GM12878 (cell line): Measurements from ENCODE around the gene TMSB4X. TPM values are rescaled to one million over a fixed set of nuclear protein-coding genes. Genes with fewer than 3 reads are reported as not detected.

ENCODE experiments used
- BACH1 ChIP-seq: fragments of 450-650 bp; IDR thresholded peaks from 2 replicates; pipeline ENCODE4 v1.6.1; 2017; ENCODE audit warnings: mild to moderate bottlenecking, borderline replicate concordance
- BHLHE40 ChIP-seq, 2 experiments: fragments of 450-650 bp in 1 of 2; IDR thresholded peaks; 2 replicates each; pipeline ENCODE4 v1.6.1; 2011 to 2017; ENCODE audit warnings: low read depth in 2 of 2, borderline replicate concordance in 1 of 2, improper control_type of control experiment in 1 of 2, low read length in 1 of 2, mild to moderate bottlenecking in 1 of 2
- CBFB ChIP-seq: IDR thresholded peaks from 2 replicates; pipeline ENCODE4 v1.6.1; 2016; ENCODE audit warnings: antibody characterized with exemption, low read depth
- CBX5 ChIP-seq: sonication (generic); IDR thresholded peaks from 2 replicates; pipeline ENCODE4 v1.6.1; 2016; ENCODE audit warnings: low read depth, moderate library complexity, mild to moderate bottlenecking, inconsistent platforms
- EGR1 ChIP-seq, 2 experiments: IDR thresholded peaks; 1 replicate in 1 of 2; 2 replicates in 1 of 2; pipeline ENCODE4 v1.6.1; 2011 to 2012; ENCODE audit warnings: low read depth in 2 of 2, low read length in 2 of 2, borderline replicate concordance in 1 of 2, mild to moderate bottlenecking in 1 of 2, moderate library complexity in 1 of 2
- FOXM1 ChIP-seq: IDR thresholded peaks from 2 replicates; pipeline ENCODE4 v1.6.1; 2012; ENCODE audit warnings: low read depth, mild to moderate bottlenecking, inconsistent platforms, low read length, moderate library complexity
- GABPA ChIP-seq: IDR thresholded peaks from 2 replicates; pipeline ENCODE4 v1.6.1; 2014; ENCODE audit warnings: antibody characterized with exemption, low read depth, mild to moderate bottlenecking, inconsistent platforms
- HDAC2 ChIP-seq: fragments of 200-600 bp; sonication (generic); IDR thresholded peaks from 2 replicates; pipeline ENCODE4 v1.6.1; 2017
- IKZF1 ChIP-seq: fragments of 450-650 bp; conservative IDR thresholded peaks from 2 replicates; pipeline ENCODE4 v1.6.1; 2017; ENCODE audit warnings: antibody characterized with exemption, mild to moderate bottlenecking
- KAT2A ChIP-seq: conservative IDR thresholded peaks from 2 replicates; pipeline ENCODE4 v1.6.1; 2011; ENCODE audit warnings: low read depth, low read length; ENCODE audit not compliant: control insufficient read depth
- MEF2A ChIP-seq: IDR thresholded peaks from 2 replicates; pipeline ENCODE4 v1.6.1; 2011; ENCODE audit warnings: low read depth, mild to moderate bottlenecking, low read length, moderate library complexity; ENCODE audit not compliant: insufficient read depth
- NFYB ChIP-seq: IDR thresholded peaks from 2 replicates; pipeline ENCODE4 v1.6.1; 2011; ENCODE audit warnings: low read depth, mild to moderate bottlenecking, low read length, improper control_type of control experiment, moderate library complexity; ENCODE audit not compliant: insufficient read depth
- RAD51 ChIP-seq: fragments of 450-650 bp; IDR thresholded peaks from 2 replicates; pipeline ENCODE4 v1.6.1; 2016; ENCODE audit warnings: moderate library complexity, mild to moderate bottlenecking, inconsistent platforms
- REST ChIP-seq: IDR thresholded peaks from 2 replicates; pipeline ENCODE4 v1.6.1; 2012; ENCODE audit warnings: mild to moderate bottlenecking, low read depth, low read length
- RFX5 ChIP-seq: IDR thresholded peaks from 2 replicates; pipeline ENCODE4 v1.6.1; 2011; ENCODE audit warnings: low read depth, low read length, improper control_type of control experiment
- SIN3A ChIP-seq: IDR thresholded peaks from 2 replicates; pipeline ENCODE4 v1.6.1; 2012; ENCODE audit warnings: low read depth, low read length, improper control_type of control experiment
- SMAD5 ChIP-seq: IDR thresholded peaks from 2 replicates; pipeline ENCODE4 v1.6.1; 2016; ENCODE audit warnings: antibody characterized with exemption, low read depth
- TAF1 ChIP-seq: IDR thresholded peaks from 2 replicates; pipeline ENCODE4 v1.6.1; 2011; ENCODE audit warnings: mild to moderate bottlenecking, low read depth, low read length, borderline replicate concordance
- TARDBP ChIP-seq: IDR thresholded peaks from 2 replicates; pipeline ENCODE4 v1.6.1; 2016; ENCODE audit warnings: borderline replicate concordance
- YBX1 ChIP-seq: fragments of 450-650 bp; IDR thresholded peaks from 2 replicates; pipeline ENCODE4 v1.6.1; 2016; ENCODE audit warnings: antibody characterized with exemption
- ZNF207 ChIP-seq: fragments of 450-650 bp; IDR thresholded peaks from 2 replicates; pipeline ENCODE4 v1.6.1; 2014; ENCODE audit warnings: antibody characterized with exemption, mild to moderate bottlenecking, borderline replicate concordance
- polyA plus RNA-seq, 11 experiments: library from polyadenylated mRNA; depleted of rRNA in 4 of 11; unstranded in 6 of 11; stranded (reverse) in 5 of 11; fragments of >200 nt; fragmentation: Nextera tagmentation in 4 of 11; fragmentation: Illumina TruSeq in 1 of 11; extraction: Ambion mirVana in 4 of 11; extraction: Trizol in 1 of 11; gene quantifications; 1 replicate in 1 of 11; 2 replicates in 10 of 11; pipeline versions ENCODE4 v1.2.1 to v1.2.3, GENCODE V29; 2011 to 2016; ENCODE audit warnings: inconsistent platforms in 2 of 11, missing spikeins in 2 of 11, low read depth in 1 of 11
- total RNA-seq, 4 experiments: library from RNA; depleted of rRNA in 3 of 4; stranded (reverse); fragments of >200 nt in 3 of 4; fragmentation: Illumina TruSeq in 1 of 4; extraction: Trizol in 1 of 4; gene quantifications; 2 replicates each; pipeline versions ENCODE4 v1.2.1 to v1.2.3, GENCODE V29; 2013 to 2021
- TF ChIP-seq, protein P1 (sequence below): fragments of 450-650 bp; IDR thresholded peaks from 2 replicates; pipeline ENCODE4 v1.6.1; 2016; ENCODE audit warnings: mild to moderate bottlenecking, moderate library complexity, borderline replicate concordance
- TF ChIP-seq, protein P2 (sequence below): IDR thresholded peaks from 2 replicates; pipeline ENCODE4 v1.6.1; 2011; ENCODE audit warnings: low read depth, mild to moderate bottlenecking, low read length, moderate library complexity, borderline replicate concordance; ENCODE audit errors: extremely low read depth

Gene TMSB4X
- total and polyA plus RNA-seq, 10 of the 15 experiments (the other 5 are each of a cell fraction or from before 2014, with no cell fraction given) = 13,924 to 37,234 (median 23,705) TPM

DNA sequence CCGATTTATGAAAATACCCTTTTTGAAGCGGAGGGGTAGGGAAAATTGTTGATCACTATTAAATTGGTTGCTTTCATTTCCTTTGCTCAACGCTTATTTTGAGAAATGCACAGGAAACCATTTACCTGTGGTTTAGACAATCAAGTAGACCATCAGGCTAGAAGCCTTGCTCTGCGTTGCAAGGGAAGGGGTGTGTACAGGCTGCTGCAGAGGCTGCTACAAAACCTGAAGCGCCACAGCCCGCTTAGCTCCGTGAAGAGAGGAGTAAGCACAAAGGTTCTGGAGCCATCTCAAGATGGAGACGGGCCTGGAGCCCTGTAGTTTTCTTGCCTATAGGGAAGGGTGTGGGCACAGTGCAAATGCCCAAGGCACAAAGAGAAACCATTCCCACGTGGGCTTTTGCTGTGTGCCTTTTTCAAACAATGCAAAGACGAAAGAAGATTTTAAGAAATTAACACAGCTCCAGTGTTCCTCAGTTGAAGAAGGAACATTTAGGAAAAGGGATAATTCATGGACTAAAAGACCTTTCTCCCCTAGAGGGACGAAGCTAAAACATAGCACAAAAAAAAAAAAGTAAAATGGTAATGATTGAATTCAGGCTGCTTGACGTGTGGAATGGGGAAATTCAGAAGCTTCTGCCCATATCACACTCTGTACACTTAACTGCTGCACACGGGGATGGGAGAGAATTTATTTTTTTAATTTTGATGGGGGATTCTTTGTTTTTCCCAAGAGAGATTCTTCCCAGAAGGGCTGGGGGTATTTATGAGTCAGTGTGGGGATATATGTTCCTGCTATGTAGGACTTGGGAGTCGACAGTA lies 3.5 kb downstream of the TMSB4X start (continued):
- no peak for TF ChIP-seq RFX5
- TF ChIP-seq REST = no peak
- TF ChIP-seq KAT2A = no peak
- TF ChIP-seq ZNF207 = no peak; the same call in 1 of the 2 replicates
- peak; percentile 91 for TF ChIP-seq TARDBP
- TF ChIP-seq RAD51 = no peak
- TF ChIP-seq FOXM1 = no peak
- no peak for TF ChIP-seq YBX1
- peak; percentile 73; the same call in 1 of the 2 replicates for TF ChIP-seq IKZF1
- TF ChIP-seq, protein P1, sequence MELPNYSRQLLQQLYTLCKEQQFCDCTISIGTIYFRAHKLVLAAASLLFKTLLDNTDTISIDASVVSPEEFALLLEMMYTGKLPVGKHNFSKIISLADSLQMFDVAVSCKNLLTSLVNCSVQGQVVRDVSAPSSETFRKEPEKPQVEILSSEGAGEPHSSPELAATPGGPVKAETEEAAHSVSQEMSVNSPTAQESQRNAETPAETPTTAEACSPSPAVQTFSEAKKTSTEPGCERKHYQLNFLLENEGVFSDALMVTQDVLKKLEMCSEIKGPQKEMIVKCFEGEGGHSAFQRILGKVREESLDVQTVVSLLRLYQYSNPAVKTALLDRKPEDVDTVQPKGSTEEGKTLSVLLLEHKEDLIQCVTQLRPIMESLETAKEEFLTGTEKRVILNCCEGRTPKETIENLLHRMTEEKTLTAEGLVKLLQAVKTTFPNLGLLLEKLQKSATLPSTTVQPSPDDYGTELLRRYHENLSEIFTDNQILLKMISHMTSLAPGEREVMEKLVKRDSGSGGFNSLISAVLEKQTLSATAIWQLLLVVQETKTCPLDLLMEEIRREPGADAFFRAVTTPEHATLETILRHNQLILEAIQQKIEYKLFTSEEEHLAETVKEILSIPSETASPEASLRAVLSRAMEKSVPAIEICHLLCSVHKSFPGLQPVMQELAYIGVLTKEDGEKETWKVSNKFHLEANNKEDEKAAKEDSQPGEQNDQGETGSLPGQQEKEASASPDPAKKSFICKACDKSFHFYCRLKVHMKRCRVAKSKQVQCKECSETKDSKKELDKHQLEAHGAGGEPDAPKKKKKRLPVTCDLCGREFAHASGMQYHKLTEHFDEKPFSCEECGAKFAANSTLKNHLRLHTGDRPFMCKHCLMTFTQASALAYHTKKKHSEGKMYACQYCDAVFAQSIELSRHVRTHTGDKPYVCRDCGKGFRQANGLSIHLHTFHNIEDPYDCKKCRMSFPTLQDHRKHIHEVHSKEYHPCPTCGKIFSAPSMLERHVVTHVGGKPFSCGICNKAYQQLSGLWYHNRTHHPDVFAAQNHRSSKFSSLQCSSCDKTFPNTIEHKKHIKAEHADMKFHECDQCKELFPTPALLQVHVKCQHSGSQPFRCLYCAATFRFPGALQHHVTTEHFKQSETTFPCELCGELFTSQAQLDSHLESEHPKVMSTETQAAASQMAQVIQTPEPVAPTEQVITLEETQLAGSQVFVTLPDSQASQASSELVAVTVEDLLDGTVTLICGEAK = no peak
- TF ChIP-seq, protein P2, sequence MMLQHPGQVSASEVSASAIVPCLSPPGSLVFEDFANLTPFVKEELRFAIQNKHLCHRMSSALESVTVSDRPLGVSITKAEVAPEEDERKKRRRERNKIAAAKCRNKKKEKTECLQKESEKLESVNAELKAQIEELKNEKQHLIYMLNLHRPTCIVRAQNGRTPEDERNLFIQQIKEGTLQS = no peak
- TF ChIP-seq BACH1 = peak; percentile 97
- peak; percentile 97 for TF ChIP-seq SMAD5
- TF ChIP-seq TAF1 = peak; percentile 74; the same call in 1 of the 2 replicates
- TF ChIP-seq MEF2A = peak; percentile 53; the same call in 1 of the 2 replicates
- peak in 1 of 2 experiments; percentile 7; a peak in 1 of 4 replicates for TF ChIP-seq BHLHE40 (IDR thresholded peaks at IDR 0.05; ENCODE audit: borderline replicate concordance in 1 of 2, low read depth in 2 of 2, low read length in 1 of 2)
- TF ChIP-seq CBX5 = no peak
- TF ChIP-seq SIN3A = no peak
- TF ChIP-seq NFYB = no peak
- TF ChIP-seq CBFB = peak; percentile 89
- TF ChIP-seq GABPA = no peak
- peak in 1 of 2 experiments; percentile 42; a peak in 2 of 3 replicates for TF ChIP-seq EGR1 (IDR thresholded peaks at IDR 0.05; ENCODE audit: borderline replicate concordance in 1 of 2, low read depth in 2 of 2, low read length in 2 of 2)
- TF ChIP-seq HDAC2 = no peak
